Activated naive CD4-positive, alpha-beta T cell treated with anti-CD3 and anti-CD28 coated beads, Interleukin-2, amount 50 U/mL, for 24 hours (primary cell): Measurements from ENCODE around the gene DNAJC10.
A peak's percentile ranks its signal among the peaks of the same experiment; 100 is the strongest.
"Not testable (repeated sequence)": the region's sequence is repeated elsewhere in the genome, so short reads cannot be mapped to it uniquely, and the experiment has no call there.

Source experiments
- H3K27ac Mint-ChIP-seq: one replicate; pipeline ENCODE4 v1.8.0; 2021; ENCODE audit warnings: mild to moderate bottlenecking, mixed read lengths
- H3K27me3 Mint-ChIP-seq: one replicate; pipeline ENCODE4 v1.8.0; 2021; ENCODE audit warnings: mixed read lengths
- H3K36me3 Mint-ChIP-seq: one replicate; pipeline ENCODE4 v1.8.0; 2021; ENCODE audit warnings: mixed read lengths
- H3K4me1 Mint-ChIP-seq: one replicate; pipeline ENCODE4 v1.8.0; 2021; ENCODE audit warnings: mixed read lengths
- H3K4me3 Mint-ChIP-seq: one replicate; pipeline ENCODE4 v1.8.0; 2021; ENCODE audit warnings: mild to moderate bottlenecking, mixed read lengths
- H3K9me3 Mint-ChIP-seq: one replicate; pipeline ENCODE4 v1.8.0; 2021; ENCODE audit warnings: mixed read lengths

Gene DNAJC10

GRCh38 chr2:182745061-182745460 lies 29.0 kb downstream of the DNAJC10 start:
- Mint-ChIP-seq H3K27me3 (no peaks in the 10 kb centered on the region), H3K27ac (no peak overlapping the region), H3K9me3 (no peaks in the 10 kb centered on the region), H3K4me3 (no peak overlapping the region), H3K4me1 (peaks cover 7% of the 10 kb centered on the region), H3K36me3 (peaks cover 37% of the 10 kb centered on the region)

DNA sequence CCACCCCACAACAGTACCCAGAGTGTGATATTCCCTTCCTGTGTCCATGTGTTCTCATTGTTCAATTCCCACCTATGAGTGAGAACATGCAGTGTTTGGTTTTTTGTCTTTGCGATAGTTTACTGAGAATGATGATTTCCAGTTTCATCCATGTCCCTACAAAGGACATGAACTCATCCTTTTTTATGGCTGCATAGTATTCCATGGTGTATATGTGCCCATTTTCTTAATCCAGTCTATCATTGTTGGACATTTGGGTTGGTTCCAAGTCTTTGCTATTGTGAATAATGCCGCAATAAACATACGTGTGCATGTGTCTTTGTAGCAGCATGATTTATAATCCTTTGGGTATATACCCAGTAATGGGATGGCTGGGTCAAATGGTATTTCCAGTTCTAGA lies 29.8 kb downstream of the DNAJC10 start:
- H3K4me1 Mint-ChIP-seq, H3K27me3 Mint-ChIP-seq, H3K4me3 Mint-ChIP-seq, H3K27ac Mint-ChIP-seq, H3K9me3 Mint-ChIP-seq: not testable (repeated sequence)
- peaks cover 39% of the 10 kb centered on the region for H3K36me3 Mint-ChIP-seq

- peaks cover 30% of the 10 kb centered on the region for H3K36me3 Mint-ChIP-seq
- no peak overlapping the region for H3K27ac Mint-ChIP-seq
Measured at GRCh38 chr2:182754231-182754630, 38.2 kb downstream of the DNAJC10 start.

DNA sequence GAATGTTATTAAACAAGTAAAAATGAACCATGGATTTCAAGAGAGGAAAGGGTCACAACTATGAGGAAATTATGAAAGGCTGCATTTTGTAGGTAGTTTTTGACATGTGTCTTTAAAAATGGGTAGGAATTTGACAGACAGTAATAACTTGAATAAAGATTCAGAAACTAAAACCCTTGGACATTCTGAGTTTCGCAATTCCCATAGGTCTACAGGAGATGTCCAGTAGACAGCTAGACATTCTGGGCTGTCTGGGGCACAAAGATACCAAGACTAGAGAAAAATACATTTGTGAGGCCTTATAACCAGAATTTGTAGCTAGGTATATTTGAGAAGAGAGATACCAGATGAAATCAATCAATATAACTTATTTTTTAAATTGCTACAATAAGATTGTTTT lies 42.3 kb downstream of the DNAJC10 start:
- Mint-ChIP-seq H3K36me3 (peaks cover 24% of the 10 kb centered on the region), H3K27ac (no peak overlapping the region), H3K27me3 (no peaks in the 10 kb centered on the region), H3K9me3 (no peaks in the 10 kb centered on the region), H3K4me3 (no peak overlapping the region), H3K4me1 (no peaks in the 10 kb centered on the region)

More at GRCh38 chr2:182754231-182754630, 38.2 kb downstream of the DNAJC10 start:
- H3K27me3 Mint-ChIP-seq = no peaks in the 10 kb centered on the region
- H3K4me3 Mint-ChIP-seq = no peak overlapping the region
- H3K4me1 Mint-ChIP-seq = no peaks in the 10 kb centered on the region
- no peaks in the 10 kb centered on the region for H3K9me3 Mint-ChIP-seq

GRCh38 chr2:182761903-182762302 lies 45.8 kb downstream of the DNAJC10 start:
- Mint-ChIP-seq H3K4me1 (no peaks in the 10 kb centered on the region), H3K4me3 (no peak overlapping the region), H3K27me3 (no peaks in the 10 kb centered on the region), H3K9me3 (no peaks in the 10 kb centered on the region), H3K27ac (no peak overlapping the region), H3K36me3 (peaks cover 37% of the 10 kb centered on the region)

GRCh38 chr2:182763311-182763912 lies 47.4 kb downstream of the DNAJC10 start:
- Mint-ChIP-seq H3K27ac (no peak overlapping the region), H3K9me3 (no peaks in the 10 kb centered on the region), H3K36me3 (peaks cover 45% of the 10 kb centered on the region), H3K4me3 (no peak overlapping the region), H3K27me3 (no peaks in the 10 kb centered on the region), H3K4me1 (no peaks in the 10 kb centered on the region)

DNA sequence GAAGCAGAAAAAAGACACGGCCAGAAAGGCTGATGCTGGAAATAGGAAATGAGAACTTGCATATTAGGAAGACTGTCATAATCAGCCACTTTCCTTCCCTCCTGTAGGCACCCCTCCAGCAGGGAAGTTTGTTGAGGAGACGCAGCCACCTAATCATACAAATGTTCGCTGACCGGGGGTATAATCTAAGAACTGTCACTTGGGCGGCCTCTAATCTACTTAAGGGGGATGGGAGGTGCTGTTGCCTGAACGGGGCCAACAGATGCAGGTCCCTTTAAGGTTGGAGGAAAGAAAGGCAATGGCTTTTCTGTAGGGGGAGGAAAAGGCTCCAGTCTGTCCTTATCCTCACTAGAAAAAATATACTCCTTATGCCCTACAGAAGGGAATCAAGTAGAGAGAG lies 50.6 kb downstream of the DNAJC10 start:
- H3K4me1 Mint-ChIP-seq = peaks cover under 1% of the 10 kb centered on the region
- peaks cover 64% of the 10 kb centered on the region for H3K36me3 Mint-ChIP-seq
- no peak overlapping the region for H3K4me3 Mint-ChIP-seq
- H3K27me3 Mint-ChIP-seq = no peaks in the 10 kb centered on the region
- peaks cover 1% of the 10 kb centered on the region for H3K9me3 Mint-ChIP-seq
- no peak overlapping the region for H3K27ac Mint-ChIP-seq

DNA sequence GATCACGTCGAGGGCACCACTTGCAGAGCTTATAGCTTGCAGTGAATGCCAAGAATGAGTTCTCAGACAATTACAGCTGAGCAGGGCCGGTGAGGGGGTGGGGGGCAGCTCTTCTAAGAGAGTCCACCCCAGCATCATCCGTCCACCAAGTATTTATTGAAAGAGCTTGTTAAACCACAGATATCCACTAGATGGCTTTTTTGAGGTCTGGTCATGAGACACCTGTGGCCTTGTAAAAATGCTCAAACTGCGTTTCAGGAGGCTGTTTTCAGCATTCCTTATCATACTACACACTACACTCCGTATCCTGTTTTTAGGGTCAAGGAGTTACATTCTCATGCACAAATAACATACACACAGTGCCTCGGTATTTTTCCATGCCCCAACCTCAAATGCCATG lies 51.5 kb downstream of the DNAJC10 start:
- Mint-ChIP-seq H3K27ac (no peak overlapping the region), H3K9me3 (peaks cover 6% of the 10 kb centered on the region), H3K27me3 (no peaks in the 10 kb centered on the region), H3K4me3 (no peak overlapping the region), H3K36me3 (peaks cover 70% of the 10 kb centered on the region), H3K4me1 (peaks cover 6% of the 10 kb centered on the region)

DNA sequence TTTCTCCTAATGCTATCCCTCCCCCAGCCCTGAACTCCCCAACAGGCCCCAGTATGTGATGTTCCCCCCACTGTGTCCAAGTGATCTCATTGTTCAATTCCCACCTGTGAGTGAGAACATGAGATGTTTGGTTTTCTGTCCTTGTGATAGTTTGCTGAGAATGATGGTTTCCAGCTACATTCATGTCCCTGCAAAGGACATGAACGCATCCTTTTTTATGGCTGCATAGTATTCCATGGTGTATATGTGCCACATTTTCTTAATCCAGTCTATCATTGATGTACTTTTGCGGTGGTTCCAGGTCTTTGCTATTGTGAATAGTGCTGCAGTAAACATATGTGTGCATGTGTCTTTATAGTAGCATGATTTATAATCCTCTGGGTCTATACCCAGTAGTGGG lies 52.9 kb downstream of the DNAJC10 start:
- Mint-ChIP-seq H3K36me3 (peaks cover 73% of the 10 kb centered on the region), H3K4me1 (peaks cover 11% of the 10 kb centered on the region)
- not testable (repeated sequence) for H3K4me3 Mint-ChIP-seq, H3K27ac Mint-ChIP-seq, H3K27me3 Mint-ChIP-seq, H3K9me3 Mint-ChIP-seq

GRCh38 chr2:182779323-182779722 lies 63.3 kb downstream of the DNAJC10 start:
- Mint-ChIP-seq H3K4me3 (no peak overlapping the region), H3K36me3 (peaks cover 23% of the 10 kb centered on the region), H3K4me1 (no peaks in the 10 kb centered on the region), H3K27ac (no peak overlapping the region), H3K9me3 (no peaks in the 10 kb centered on the region), H3K27me3 (no peaks in the 10 kb centered on the region)

DNA sequence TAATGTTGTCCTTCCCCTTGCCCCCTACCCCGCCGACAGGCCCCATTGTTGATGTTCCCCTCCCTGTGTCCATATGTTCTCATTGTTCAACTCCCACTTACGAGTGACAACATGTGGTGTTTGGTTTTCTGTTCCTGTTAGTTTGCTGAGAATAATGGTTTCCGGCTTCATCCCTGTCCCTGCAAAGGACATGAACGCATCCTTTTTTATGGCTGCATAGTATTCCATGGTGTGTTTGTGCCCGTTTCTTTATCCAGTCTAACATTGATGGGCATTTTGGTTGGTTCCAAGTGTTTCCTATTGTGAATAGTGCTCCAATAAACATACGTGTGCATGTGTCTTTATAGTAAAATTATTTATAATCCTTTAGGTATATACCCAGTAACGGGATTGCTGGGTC lies 65.0 kb downstream of the DNAJC10 start:
- H3K4me1 Mint-ChIP-seq, H3K27ac Mint-ChIP-seq, H3K27me3 Mint-ChIP-seq, H3K4me3 Mint-ChIP-seq, H3K9me3 Mint-ChIP-seq: not testable (repeated sequence)
- peaks cover 19% of the 10 kb centered on the region for H3K36me3 Mint-ChIP-seq

DNA sequence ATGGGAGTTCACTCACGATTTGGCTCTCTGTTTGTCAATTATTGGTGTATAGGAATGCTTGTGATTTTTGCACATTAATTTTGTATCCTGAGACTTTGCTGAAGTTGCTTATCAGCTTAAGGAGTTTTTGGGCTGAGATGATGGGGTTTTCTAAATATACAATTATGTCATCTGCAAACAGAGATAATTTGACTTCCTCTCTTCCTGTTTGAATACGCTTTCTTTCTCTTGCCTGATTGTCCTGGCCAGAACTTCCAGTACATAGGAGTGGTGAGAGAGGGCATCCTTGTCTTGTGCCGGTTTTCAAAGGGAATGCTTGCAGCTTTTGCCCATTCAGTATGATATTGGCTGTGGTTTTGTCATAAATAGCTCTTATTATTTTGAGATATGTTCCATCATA lies 66.6 kb downstream of the DNAJC10 start:
- not testable (repeated sequence) for H3K4me3 Mint-ChIP-seq, H3K4me1 Mint-ChIP-seq
- H3K36me3 Mint-ChIP-seq = peaks cover 19% of the 10 kb centered on the region

GRCh38 chr2:182784058-182784706 lies 68.1 kb downstream of the DNAJC10 start:
- no peak overlapping the region for H3K4me3 Mint-ChIP-seq
- no peaks in the 10 kb centered on the region for H3K9me3 Mint-ChIP-seq
- H3K27me3 Mint-ChIP-seq = no peaks in the 10 kb centered on the region
- peaks cover 10% of the 10 kb centered on the region for H3K36me3 Mint-ChIP-seq
- H3K4me1 Mint-ChIP-seq = no peaks in the 10 kb centered on the region
- no peak overlapping the region for H3K27ac Mint-ChIP-seq

More for the DNA sequence above, 66.6 kb downstream of the DNAJC10 start:
- not testable (repeated sequence) for H3K27ac Mint-ChIP-seq, H3K9me3 Mint-ChIP-seq, H3K27me3 Mint-ChIP-seq

- H3K4me3 Mint-ChIP-seq = no peak overlapping the region
- H3K9me3 Mint-ChIP-seq = no peaks in the 10 kb centered on the region
- H3K27ac Mint-ChIP-seq = no peak overlapping the region
- no peaks in the 10 kb centered on the region for H3K27me3 Mint-ChIP-seq
- H3K36me3 Mint-ChIP-seq = peaks cover 10% of the 10 kb centered on the region
- H3K4me1 Mint-ChIP-seq = no peaks in the 10 kb centered on the region
Measured at GRCh38 chr2:182784777-182785176, 68.7 kb downstream of the DNAJC10 start.

DNA sequence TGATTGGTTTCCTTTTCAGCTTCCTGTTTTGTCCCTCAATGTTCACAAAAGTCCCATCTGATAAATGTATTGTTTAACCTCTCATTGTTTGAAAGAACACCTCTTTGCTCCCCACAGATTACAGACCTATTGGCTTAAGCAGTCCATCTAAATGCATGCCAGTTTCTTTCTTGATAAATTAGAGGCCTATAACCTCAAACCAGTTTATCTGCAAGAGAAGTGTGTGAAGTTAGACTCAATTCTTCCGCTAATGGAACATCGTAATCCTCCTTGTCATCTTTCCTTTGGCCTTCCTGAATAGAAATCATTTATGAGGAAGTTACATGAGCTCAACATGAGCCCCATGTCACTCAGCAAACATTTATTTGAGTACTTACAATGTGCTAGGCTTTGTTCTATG lies 76.4 kb downstream of the DNAJC10 start:
- H3K9me3 Mint-ChIP-seq = no peaks in the 10 kb centered on the region
- H3K27me3 Mint-ChIP-seq = peaks cover 8% of the 10 kb centered on the region
- peak overlapping the region; percentile 48 for H3K27ac Mint-ChIP-seq

DNA sequence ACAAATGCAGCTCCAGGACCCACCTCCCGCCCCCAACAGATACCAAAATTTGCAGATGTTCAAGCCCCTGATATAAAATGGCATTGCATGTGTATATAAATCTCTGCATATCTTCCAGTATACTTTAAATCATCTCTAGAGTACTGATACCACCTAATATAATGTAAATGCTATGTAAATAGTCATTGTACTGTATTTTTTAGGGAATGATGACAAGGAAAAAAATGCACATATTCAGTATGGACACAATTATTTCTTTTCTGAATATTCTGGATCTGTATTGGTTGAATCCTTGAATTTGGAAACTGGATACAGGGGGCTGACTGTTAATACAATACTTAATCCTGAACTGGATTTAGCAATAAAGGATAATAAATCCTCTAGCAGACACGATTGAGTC lies 82.7 kb downstream of the DNAJC10 start:
- Mint-ChIP-seq H3K36me3 (no peaks in the 10 kb centered on the region), H3K9me3 (no peaks in the 10 kb centered on the region), H3K27me3 (peaks cover 18% of the 10 kb centered on the region), H3K27ac (no peak overlapping the region), H3K4me3 (no peak overlapping the region), H3K4me1 (no peaks in the 10 kb centered on the region)

More for the DNA sequence above, 76.4 kb downstream of the DNAJC10 start:
- Mint-ChIP-seq H3K36me3 (peaks cover 2% of the 10 kb centered on the region), H3K4me3 (no peak overlapping the region), H3K4me1 (no peaks in the 10 kb centered on the region)

- Mint-ChIP-seq H3K4me3 (no peak overlapping the region), H3K27me3 (peaks cover 14% of the 10 kb centered on the region), H3K9me3 (no peaks in the 10 kb centered on the region), H3K27ac (no peak overlapping the region), H3K36me3 (no peaks in the 10 kb centered on the region), H3K4me1 (no peaks in the 10 kb centered on the region)
Measured at GRCh38 chr2:182804128-182804527, 88.1 kb downstream of the DNAJC10 start.
